ENCODE data around the gene TCP11L2.

DNA sequence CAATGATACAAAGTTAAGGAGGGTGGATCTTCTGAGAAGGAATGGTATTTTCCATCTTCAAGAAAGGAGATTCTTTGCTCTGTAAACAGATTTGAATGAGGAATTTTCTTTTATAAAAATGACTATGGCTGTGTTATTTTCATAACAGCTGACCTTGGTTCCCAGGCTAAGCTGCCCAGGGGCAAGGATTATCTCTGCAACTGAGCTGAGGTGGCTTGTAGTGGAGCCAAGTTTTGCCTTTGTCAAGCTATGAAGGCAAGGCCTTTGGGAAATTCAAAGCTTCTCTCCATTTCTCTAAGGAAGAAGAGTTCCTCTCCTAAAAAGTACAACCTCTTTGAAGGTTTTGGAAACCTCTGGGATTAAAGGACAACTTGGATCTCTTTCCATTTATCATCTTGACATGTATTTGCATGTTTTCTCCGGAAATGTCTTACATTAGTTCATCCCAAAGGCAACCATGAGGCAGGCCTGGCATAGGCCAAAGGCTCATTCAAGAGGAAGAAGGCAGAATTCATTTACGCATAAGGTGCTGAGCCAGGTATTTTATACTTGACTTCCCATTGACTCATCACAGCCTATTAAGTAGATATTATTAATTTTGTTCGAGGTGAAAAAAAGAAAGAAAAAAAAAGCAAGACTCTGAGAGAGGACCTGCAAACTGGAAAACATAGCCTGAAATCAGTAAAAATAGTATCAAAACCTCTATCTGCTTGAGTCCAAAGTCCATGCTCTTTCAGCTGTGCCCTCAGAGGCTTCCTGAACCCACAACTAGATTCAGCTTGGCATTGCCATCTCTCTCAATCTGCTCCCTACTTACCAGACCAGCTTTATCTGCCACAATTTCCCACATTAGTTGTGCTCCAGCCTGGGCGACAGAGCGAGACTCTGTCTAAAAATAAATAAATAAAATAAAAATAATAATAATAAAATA is 30.7 kb upstream of the TCP11L2 start:
- TF ChIP-seq, protein P1, sequence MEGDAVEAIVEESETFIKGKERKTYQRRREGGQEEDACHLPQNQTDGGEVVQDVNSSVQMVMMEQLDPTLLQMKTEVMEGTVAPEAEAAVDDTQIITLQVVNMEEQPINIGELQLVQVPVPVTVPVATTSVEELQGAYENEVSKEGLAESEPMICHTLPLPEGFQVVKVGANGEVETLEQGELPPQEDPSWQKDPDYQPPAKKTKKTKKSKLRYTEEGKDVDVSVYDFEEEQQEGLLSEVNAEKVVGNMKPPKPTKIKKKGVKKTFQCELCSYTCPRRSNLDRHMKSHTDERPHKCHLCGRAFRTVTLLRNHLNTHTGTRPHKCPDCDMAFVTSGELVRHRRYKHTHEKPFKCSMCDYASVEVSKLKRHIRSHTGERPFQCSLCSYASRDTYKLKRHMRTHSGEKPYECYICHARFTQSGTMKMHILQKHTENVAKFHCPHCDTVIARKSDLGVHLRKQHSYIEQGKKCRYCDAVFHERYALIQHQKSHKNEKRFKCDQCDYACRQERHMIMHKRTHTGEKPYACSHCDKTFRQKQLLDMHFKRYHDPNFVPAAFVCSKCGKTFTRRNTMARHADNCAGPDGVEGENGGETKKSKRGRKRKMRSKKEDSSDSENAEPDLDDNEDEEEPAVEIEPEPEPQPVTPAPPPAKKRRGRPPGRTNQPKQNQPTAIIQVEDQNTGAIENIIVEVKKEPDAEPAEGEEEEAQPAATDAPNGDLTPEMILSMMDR (IDR thresholded peaks at IDR 0.05) = no peak
- no peak for TF ChIP-seq POLR2A (IDR thresholded peaks at IDR 0.05)

Data from ovary (tissue), 3 donors.